ENCODE data around the gene DNAJB14.
"Not testable (repeated sequence)": the region's sequence is repeated elsewhere in the genome, so short reads cannot be mapped to it uniquely, and the experiment has no call there.

DNAJB14 gene

GRCh38 chr4:99946356-99947189 is at the start of gene DNAJB14:
Gene DNAJB14 (minus strand): TSS chr4:99946618. CDS start chr4:99946571, 47 bp downstream.
- DNase-seq = peak in 1 of 2 experiments; percentile 1

- no peak for DNase-seq
Measured at GRCh38 chr4:99991741-99992140, 45.3 kb upstream of the DNAJB14 start.

GRCh38 chr4:99987681-99988080 is 41.3 kb upstream of the DNAJB14 start:
- no peak for DNase-seq

GRCh38 chr4:99986792-99987191 is 40.4 kb upstream of the DNAJB14 start:
- DNase-seq = no peak

GRCh38 chr4:99983289-99983943 is 37.0 kb upstream of the DNAJB14 start:
- no peak for DNase-seq

GRCh38 chr4:99979872-99980271 is 33.5 kb upstream of the DNAJB14 start:
- DNase-seq = no peak

- DNase-seq = no peak
Measured at GRCh38 chr4:99971453-99972111, 25.2 kb upstream of the DNAJB14 start.

- DNase-seq = no peak
Measured at GRCh38 chr4:99968330-99968729, 21.9 kb upstream of the DNAJB14 start.

GRCh38 chr4:99966692-99967091 is 20.3 kb upstream of the DNAJB14 start:
- DNase-seq = no peak

- no peak for DNase-seq
Measured at GRCh38 chr4:99965674-99966350, 19.4 kb upstream of the DNAJB14 start.

GRCh38 chr4:99965173-99965572 is 18.8 kb upstream of the DNAJB14 start:
- no peak for DNase-seq

- DNase-seq = no peak
Measured at GRCh38 chr4:99961711-99962110, 15.3 kb upstream of the DNAJB14 start.

GRCh38 chr4:99960648-99961047 is 14.2 kb upstream of the DNAJB14 start:
- no peak for DNase-seq

GRCh38 chr4:99958207-99958606 is 11.8 kb upstream of the DNAJB14 start:
- DNase-seq = not testable (repeated sequence)

GRCh38 chr4:99950913-99951254 is 4.5 kb upstream of the DNAJB14 start:
- no peak for DNase-seq

GRCh38 chr4:99949999-99950912 is 3.8 kb upstream of the DNAJB14 start, which contains the start of gene H2AZ1:
Gene H2AZ1 (minus strand): TSS chr4:99950275. CDS start chr4:99950170, 105 bp downstream.
- peak; percentile 94 to 96 for DNase-seq

GRCh38 chr4:99949034-99949998 is 2.9 kb upstream of the DNAJB14 start:
- peak; percentile 16 to 86 for DNase-seq

GRCh38 chr4:99947608-99948007 is 1.2 kb upstream of the DNAJB14 start:
- no peak for DNase-seq

- DNase-seq = no peak
Measured at GRCh38 chr4:99947190-99947578, 766 bp upstream of the DNAJB14 start.

- DNase-seq = peak in 1 of 2 experiments; percentile 7
Measured at GRCh38 chr4:99945718-99946355, 581 bp downstream of the DNAJB14 start.
